GM19328 (cell line): ENCODE results near the gene ELOVL6.
"Not testable (repeated sequence)": the region's sequence is repeated elsewhere in the genome, so short reads cannot be mapped to it uniquely, and the experiment has no call there.

ENCODE experiments used
- ATAC-seq: cut with Tn5 transposase; IDR thresholded peaks from one replicate; pipeline ENCODE4 v1.9.1; 2021; ENCODE audit warnings: mild to moderate bottlenecking, moderate library complexity; ENCODE audit not compliant: unreplicated experiment

ELOVL6 gene

GRCh38 chr4:110163327-110164069 lies 34.9 kb downstream of the ELOVL6 start:
- ATAC-seq, result no peak

DNA sequence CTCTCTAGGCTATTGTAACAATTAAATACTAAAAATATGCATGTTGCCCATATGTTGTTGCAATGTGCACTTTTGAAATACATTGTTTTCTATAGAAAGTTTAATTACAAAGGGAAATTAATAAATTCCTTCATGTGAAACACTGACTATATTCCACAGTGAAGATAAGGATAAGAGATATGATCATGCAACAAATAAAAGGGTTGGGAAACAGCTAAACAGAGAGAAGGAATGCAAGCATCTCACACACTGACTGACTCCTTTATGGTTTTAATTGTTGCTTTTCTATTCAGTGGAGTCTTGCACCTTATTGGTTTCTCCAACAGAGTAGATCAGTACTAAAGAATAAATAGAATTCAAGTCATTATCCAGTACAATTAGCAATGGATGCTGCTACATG lies 37.8 kb downstream of the ELOVL6 start:
- ATAC-seq, result no peak

DNA sequence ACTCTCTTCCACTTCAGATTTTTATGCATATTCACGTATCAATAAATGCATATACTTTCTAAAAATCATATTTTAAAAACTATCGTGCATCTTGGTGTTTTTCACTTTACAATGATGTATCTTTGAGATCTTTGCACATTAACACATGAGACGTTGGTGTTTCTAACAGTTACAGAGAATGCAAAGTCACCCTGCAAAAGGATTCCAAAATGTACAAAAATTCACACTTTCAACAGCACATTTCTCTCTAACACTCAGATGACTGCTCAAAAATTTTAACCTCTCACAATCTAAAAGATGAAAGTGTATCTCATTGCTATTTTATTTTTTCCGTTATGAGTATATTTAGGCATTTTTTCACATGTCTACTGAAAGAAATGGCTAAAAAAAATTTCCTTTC lies 38.9 kb downstream of the ELOVL6 start:
- no peak for ATAC-seq

DNA sequence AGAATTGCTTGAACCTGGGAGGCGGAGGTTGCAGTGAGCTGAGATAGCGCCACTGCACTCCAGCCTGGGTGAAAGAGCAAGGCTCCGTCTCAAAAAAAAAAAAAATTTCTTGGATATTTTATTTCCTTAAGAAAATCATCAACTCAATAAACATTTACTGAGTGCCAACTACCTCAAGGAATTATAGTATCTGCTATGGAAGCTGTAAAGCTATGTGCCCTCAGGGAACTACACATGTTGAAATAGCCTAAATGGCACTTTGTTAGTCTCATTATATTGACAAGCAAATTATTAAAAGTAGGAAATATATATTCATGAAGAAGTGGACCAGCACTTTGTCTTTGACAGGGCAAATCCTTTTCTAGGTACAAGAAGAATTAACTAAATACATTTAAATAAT lies 40.8 kb downstream of the ELOVL6 start:
- no peak for ATAC-seq

DNA sequence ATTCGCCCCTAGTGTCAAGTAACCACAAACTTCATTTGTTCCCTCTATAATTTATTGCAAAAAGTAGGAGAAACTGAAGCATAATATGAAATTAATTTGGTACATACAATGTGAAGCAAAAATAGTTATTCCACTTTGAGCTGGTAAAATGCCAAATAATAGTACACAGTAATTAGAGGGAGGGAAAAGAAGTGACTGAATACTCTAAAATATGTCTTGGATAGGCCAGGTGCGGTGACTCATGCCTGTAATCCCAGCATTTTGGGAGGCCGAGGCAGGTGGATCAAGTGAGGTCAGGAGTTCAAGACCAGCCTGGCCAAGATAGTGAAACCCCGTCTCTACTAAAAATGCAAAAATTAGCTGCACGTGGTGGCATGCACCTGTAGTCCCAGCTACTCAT lies 41.2 kb downstream of the ELOVL6 start:
- ATAC-seq, result not testable (repeated sequence)

- ATAC-seq, result no peak
Observed at GRCh38 chr4:110156442-110156841, 42.0 kb downstream of the ELOVL6 start.

GRCh38 chr4:110155654-110156053 lies 42.8 kb downstream of the ELOVL6 start:
- no peak for ATAC-seq

DNA sequence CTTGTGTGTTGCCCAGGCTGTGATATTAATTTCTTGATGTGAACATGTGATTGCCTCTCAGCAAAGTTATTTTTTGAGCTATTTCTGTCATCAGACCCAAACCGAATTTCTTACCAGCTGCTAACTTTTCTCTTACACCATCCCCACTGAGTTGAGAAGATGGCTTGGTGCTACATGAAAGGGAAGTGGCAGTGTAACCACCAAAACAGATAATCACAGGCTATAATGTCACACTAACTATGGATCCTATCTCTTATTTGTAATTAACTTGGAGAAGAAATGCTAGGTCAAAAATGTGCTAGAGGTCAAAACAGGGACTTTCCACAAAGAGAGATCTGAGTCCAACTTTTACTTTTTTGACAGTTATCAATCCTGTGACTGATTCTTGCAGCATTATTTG lies 43.8 kb downstream of the ELOVL6 start:
- no peak for ATAC-seq

DNA sequence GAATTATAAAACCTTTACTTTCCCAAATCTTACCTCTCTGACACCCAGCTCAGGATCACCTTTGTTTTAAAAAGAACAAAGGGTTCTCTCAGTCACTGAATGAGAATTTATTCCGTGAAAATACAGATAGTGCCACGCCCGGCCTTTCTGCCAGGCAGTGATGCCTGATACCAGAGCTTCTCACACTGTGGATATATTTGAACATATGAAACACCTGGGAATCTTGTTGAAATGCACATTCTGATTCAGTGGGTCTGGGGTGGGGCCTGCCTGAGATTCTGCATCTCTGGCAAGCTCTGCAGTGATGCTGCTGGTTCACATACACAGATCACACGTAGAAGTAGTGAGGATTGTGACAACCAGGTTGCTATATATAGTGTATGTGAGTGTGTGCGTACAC lies 46.0 kb downstream of the ELOVL6 start:
- ATAC-seq, result no peak

- no peak for ATAC-seq
Observed at GRCh38 chr4:110149089-110149488, 49.3 kb downstream of the ELOVL6 start.

- ATAC-seq, result no peak
Observed at GRCh38 chr4:110142461-110142860, 56.0 kb downstream of the ELOVL6 start.

DNA sequence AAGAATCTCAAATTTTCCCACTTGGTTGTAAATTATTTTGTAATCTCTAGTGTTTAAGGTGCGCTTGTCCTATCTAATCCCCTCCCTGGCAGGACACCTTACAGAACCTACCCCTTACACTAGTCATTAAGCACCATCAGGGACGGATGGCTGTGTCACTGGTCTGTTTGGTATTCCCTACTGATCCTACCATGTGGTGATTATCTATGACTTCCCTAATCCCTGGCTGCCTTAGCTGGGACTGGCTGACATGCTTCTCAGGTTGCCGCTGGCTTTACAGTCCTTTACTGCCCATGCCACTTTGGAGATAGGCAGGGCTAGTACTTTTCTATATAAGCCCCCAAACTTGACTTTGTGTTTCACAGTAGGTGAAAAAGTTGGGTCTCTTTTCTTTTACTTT lies 58.6 kb downstream of the ELOVL6 start:
- no peak for ATAC-seq

- no peak for ATAC-seq
Observed at GRCh38 chr4:110139111-110139510, 59.3 kb downstream of the ELOVL6 start.

DNA sequence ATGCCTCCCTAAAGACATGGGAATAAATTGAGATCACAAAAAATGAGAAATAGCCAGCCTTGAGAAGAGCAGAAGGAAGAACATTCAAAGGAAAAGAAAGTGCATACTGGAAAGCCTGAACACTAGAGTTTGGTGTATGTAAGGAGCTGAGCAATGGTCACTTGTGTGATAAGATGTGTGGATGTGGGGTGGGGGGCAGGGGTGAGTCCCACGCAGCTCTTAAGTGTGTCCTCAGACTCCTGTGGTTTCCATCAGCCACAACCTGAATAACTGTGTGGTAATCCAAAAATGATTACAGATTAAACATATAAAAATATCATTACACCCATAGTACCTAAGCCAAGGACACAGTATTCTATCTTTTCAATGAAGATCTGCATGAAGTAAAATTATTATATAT lies 59.9 kb downstream of the ELOVL6 start:
- no peak for ATAC-seq

GRCh38 chr4:110137829-110138228 lies 60.6 kb downstream of the ELOVL6 start:
- ATAC-seq, result no peak

GRCh38 chr4:110135523-110135922 lies 62.9 kb downstream of the ELOVL6 start:
- no peak for ATAC-seq

DNA sequence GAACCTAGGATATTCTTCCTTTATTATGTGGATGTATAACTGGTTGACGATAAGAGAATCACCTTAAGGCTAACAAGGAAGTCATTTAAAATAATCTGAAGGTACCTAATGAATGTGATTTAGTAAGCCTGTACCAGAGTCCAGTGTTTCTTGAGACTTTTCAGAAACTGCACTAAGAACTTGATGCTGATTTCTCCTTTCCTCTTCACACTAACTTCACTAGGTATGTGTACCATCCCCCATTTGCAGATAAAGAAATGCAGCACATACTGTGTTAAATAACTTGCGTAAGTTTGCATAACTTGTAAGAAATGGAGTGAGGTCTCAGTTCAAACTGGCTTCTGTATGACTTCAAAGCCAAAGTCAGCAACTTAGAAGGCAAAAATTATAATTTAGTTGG lies 63.3 kb downstream of the ELOVL6 start:
- ATAC-seq, result no peak

GRCh38 chr4:110134269-110134869 lies 64.0 kb downstream of the ELOVL6 start:
- ATAC-seq, result no peak

DNA sequence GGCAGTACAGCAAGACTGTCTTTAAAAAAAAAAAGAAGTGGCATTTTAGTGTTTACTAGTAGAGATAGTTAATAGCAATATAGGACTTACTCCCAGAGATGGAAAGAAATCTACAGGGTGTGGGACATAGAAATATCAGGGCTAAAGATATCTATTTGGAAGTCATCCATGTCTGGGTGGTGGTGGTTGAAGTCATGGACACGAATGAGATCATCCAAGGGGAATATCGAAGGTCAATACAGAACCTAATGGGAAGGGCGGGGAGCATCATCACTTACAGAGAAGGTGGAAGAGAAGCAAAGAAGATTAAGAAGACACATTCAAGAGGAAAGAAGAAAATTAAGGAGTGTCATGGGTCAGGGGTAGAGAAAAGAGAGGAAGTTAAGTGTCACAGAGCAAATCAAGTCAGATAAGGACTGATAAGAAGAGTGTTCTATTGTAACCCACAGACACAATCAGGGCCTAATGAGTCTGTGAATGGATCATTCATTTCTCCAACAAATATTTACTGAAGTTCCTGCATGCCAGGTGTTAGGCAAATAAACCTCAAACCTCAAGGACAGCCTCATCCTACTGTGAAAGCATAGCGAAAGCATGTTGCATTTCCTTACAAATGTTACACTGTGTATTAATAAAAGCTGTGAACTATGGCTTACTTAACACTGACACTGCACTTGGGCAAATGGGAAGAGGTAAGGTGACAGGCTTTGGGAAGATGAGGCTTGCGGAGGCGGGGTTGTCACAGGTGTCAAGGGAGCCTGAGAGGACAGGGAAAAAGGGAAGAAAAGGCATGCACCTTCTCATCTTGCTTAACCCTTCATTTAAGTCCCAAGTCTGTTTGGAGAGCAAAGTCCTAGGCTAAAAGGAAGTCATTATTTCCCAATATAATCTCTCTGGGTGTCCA lies 65.3 kb downstream of the ELOVL6 start:
- ATAC-seq, result no peak

- ATAC-seq, result no peak
Observed at GRCh38 chr4:110131916-110132315, 66.5 kb downstream of the ELOVL6 start.

- ATAC-seq, result no peak
Observed at GRCh38 chr4:110130576-110131358, 67.6 kb downstream of the ELOVL6 start.
